ENCODE results near the gene GATAD2A. TPM values are rescaled to one million over a fixed set of nuclear protein-coding genes. Genes with fewer than 3 reads are reported as not detected.
A peak's percentile ranks its signal among the peaks of the same experiment; 100 is the strongest.

Gene GATAD2A
- total and polyA plus RNA-seq, 2 of the 8 experiments (the other 6 are each of a cell fraction or from before 2014, with no cell fraction given) = 38.4 to 205 TPM

GRCh38 chr19:19552798-19553197 is 147.3 kb downstream of the GATAD2A start (continued):
- TF ChIP-seq USF2 (IDR thresholded peaks at IDR 0.05; ENCODE audit: low read length) = no peak
- TF ChIP-seq MAX (IDR thresholded peaks at IDR 0.05) = peak; percentile 52
- no peak for TF ChIP-seq SUZ12 (IDR thresholded peaks at IDR 0.05; ENCODE audit: low read length)
- peak; percentile 76; the same call in 1 of the 2 replicates for TF ChIP-seq GABPA (IDR thresholded peaks at IDR 0.05; ENCODE audit: borderline replicate concordance, insufficient read depth, low read length)
- TF ChIP-seq JUN (IDR thresholded peaks at IDR 0.05; ENCODE audit: low read depth, low read length) = no peak
- TF ChIP-seq SIRT6 (IDR thresholded peaks at IDR 0.05; ENCODE audit: low read length) = no peak
- no peak for TF ChIP-seq RBBP5 (IDR thresholded peaks at IDR 0.05; ENCODE audit: borderline replicate concordance, low read depth, low read length)
- TF ChIP-seq KDM1A (IDR thresholded peaks at IDR 0.05; ENCODE audit: borderline replicate concordance, low read length) = peak; percentile 100
- no peak for TF ChIP-seq CHD1 (IDR thresholded peaks at IDR 0.05; ENCODE audit: low read depth, low read length)
- no peak for TF ChIP-seq SRF (IDR thresholded peaks at IDR 0.05; ENCODE audit: low read depth, low read length)
- TF ChIP-seq E2F6 (IDR thresholded peaks at IDR 0.05) = no peak
- TF ChIP-seq POLR2A (IDR thresholded peaks at IDR 0.05; ENCODE audit: control extremely low read depth in 1 of 2, low read depth in 2 of 2, low read length in 2 of 2) = no peak
- TF ChIP-seq POU5F1 (IDR thresholded peaks at IDR 0.05; ENCODE audit: low read depth, low read length) = no peak
- TF ChIP-seq TBP (IDR thresholded peaks at IDR 0.05; ENCODE audit: low read depth, low read length) = no peak
- TF ChIP-seq SP4 (IDR thresholded peaks at IDR 0.05; ENCODE audit: low read length) = no peak
- TF ChIP-seq JUND (IDR thresholded peaks at IDR 0.05; ENCODE audit: low read length) = no peak
- no peak for TF ChIP-seq YY1 (IDR thresholded peaks at IDR 0.05; ENCODE audit: low read depth, low read length)
- no peak for TF ChIP-seq BCL11A (IDR thresholded peaks at IDR 0.05; ENCODE audit: low read depth in 2 of 2, low read length in 2 of 2)
- TF ChIP-seq RFX5 (IDR thresholded peaks at IDR 0.05; ENCODE audit: borderline replicate concordance, low read depth, low read length) = no peak

Data from H1 (cell line).